Cardiac muscle cell (in vitro differentiated cells and primary cell): Measurements from ENCODE around the gene GMPR2. TPM values are rescaled to one million over a fixed set of nuclear protein-coding genes. Genes with fewer than 3 reads are reported as not detected.
A peak's percentile ranks its signal among the peaks of the same experiment; 100 is the strongest.

Source experiments
- DNase-seq, 2 donors: peaks; one replicate each; pipeline versions ENCODE4 v3.0.0 to v3.0.0-alpha.2; 2010 to 2017; ENCODE audit warnings: low read depth in 1 of 2, low spot score in 1 of 2
- H3K27ac ChIP-seq: fragments of 200-600 bp; sonication (generic); 2 replicates; pipeline ENCODE4 v1.5.1; 2016
- H3K27me3 ChIP-seq: fragments of 200-600 bp; sonication (generic); 2 replicates; pipeline ENCODE4 v1.6.0; 2016; ENCODE audit warnings: control low read depth
- H3K36me3 ChIP-seq: fragments of 200-600 bp; sonication (generic); 2 replicates; pipeline ENCODE4 v1.5.1; 2016; ENCODE audit warnings: control low read depth
- H3K4me1 ChIP-seq: fragments of 200-600 bp; sonication (generic); 2 replicates; pipeline ENCODE4 v1.8.1; 2017; ENCODE audit warnings: low read depth, mild to moderate bottlenecking, mixed run types
- H3K4me3 ChIP-seq: fragments of 200-600 bp; sonication (generic); 2 replicates; pipeline ENCODE4 v1.5.1; 2016; ENCODE audit warnings: mild to moderate bottlenecking
- H3K9me3 ChIP-seq: fragments of 200-600 bp; sonication (generic); 2 replicates; pipeline ENCODE4 v1.5.1; 2017; ENCODE audit warnings: low read depth, mild to moderate bottlenecking, control low read depth
- polyA plus RNA-seq: library from polyadenylated mRNA; unstranded; fragments of >200 nt; fragmentation: Nextera tagmentation; extraction: Ambion mirVana; gene quantifications from 2 replicates; pipeline ENCODE4 v1.2.1, GENCODE V29; 2016
- total RNA-seq: library from RNA; depleted of rRNA; stranded (reverse); fragments of >200 nt; gene quantifications from 2 replicates; pipeline ENCODE4 v1.2.3, GENCODE V29; 2016
- TF ChIP-seq, protein P1 (sequence below): IDR thresholded peaks from 2 replicates; pipeline ENCODE4 v1.5.1; 2012; ENCODE audit warnings: low read depth, mild to moderate bottlenecking, low read length

The GMPR2 gene
- total and polyA plus RNA-seq, 2 experiments from 2014 or later = 57.6 to 59.5 TPM

DNA sequence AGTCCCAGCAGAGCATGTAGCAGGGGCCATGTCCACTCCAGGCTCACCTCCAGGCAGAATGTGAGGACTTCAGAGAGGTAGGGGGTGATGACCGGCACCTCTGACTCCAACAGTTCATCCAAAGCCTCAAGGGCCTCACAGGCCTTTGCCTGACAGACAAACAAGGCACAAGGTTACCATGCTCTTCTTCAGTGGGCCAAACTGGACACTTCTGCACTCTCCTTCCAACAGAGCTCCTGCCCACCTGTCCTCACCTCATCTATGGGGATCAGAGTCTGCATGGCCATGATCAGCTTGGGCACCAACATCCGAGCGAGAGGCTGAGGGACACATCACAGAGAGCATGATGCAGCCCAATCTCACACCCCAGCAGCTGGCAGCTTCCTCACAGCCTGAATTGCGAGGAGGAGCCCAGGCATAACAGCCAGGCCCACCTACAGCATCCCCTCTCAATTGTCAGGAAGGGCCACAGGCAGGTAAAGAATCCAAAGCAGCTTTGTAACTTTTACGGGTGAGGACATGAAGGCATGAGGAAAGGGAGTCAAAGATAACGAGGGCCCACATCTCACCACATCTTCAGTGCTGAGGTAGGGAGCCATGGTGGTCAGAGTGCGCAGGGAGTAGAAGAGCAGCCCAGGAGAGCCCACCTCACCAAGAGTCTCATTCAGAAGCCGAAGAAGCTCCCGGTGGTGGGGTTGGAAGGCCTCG, 45.7 kb upstream of the GMPR2 start:
- Histone ChIP-seq H3K9me3 (no peaks in the 10 kb centered on the region), H3K27ac (no peak overlapping the region), H3K4me3 (no peak overlapping the region), H3K36me3 (peaks cover 21% of the 10 kb centered on the region), H3K4me1 (no peaks in the 10 kb centered on the region), H3K27me3 (no peaks in the 10 kb centered on the region)
- no peak for DNase-seq
- TF ChIP-seq, protein P1, sequence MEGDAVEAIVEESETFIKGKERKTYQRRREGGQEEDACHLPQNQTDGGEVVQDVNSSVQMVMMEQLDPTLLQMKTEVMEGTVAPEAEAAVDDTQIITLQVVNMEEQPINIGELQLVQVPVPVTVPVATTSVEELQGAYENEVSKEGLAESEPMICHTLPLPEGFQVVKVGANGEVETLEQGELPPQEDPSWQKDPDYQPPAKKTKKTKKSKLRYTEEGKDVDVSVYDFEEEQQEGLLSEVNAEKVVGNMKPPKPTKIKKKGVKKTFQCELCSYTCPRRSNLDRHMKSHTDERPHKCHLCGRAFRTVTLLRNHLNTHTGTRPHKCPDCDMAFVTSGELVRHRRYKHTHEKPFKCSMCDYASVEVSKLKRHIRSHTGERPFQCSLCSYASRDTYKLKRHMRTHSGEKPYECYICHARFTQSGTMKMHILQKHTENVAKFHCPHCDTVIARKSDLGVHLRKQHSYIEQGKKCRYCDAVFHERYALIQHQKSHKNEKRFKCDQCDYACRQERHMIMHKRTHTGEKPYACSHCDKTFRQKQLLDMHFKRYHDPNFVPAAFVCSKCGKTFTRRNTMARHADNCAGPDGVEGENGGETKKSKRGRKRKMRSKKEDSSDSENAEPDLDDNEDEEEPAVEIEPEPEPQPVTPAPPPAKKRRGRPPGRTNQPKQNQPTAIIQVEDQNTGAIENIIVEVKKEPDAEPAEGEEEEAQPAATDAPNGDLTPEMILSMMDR = no peak

DNA sequence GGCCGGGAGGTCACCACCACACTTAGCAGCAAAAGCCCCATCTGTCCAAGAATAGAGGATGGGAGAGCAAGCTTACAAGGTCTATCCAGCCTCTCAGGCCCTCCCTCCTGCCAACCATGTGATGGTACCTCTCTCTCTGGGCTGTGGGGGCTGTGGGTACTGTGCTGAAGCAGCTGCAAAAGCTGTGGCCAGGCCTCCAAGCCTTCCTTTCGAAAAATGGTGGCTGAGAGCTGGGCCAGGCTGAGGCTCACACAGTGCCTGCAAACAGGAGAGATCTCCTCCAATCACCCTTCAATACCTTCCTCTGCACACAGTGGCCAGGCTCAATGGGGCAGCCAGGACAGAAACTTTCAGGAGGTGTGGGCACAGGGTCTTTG, 45.2 kb upstream of the GMPR2 start:
- Histone ChIP-seq H3K4me3 (no peak overlapping the region), H3K4me1 (no peaks in the 10 kb centered on the region), H3K27me3 (no peaks in the 10 kb centered on the region), H3K9me3 (no peaks in the 10 kb centered on the region), H3K36me3 (peaks cover 25% of the 10 kb centered on the region), H3K27ac (peak overlapping the region; percentile 54)
- no peak for DNase-seq
- TF ChIP-seq, protein P1 = no peak

GRCh38 chr14:24188251-24189058, 44.3 kb upstream of the GMPR2 start, which contains the start of gene IPO4:
Gene IPO4 (minus strand): TSS chr14:24188816. CDS start chr14:24188787, 29 bp downstream.
- H3K36me3 ChIP-seq = peaks cover 20% of the 10 kb centered on the region
- TF ChIP-seq, protein P1 = no peak
- H3K4me1 ChIP-seq = no peaks in the 10 kb centered on the region
- H3K9me3 ChIP-seq = no peaks in the 10 kb centered on the region
- peak within 1 kb of the TSS; percentile 63 for H3K27ac ChIP-seq
- peak; percentile 98 to 99 for DNase-seq
- no peaks in the 10 kb centered on the region for H3K27me3 ChIP-seq
- peak within 1 kb of the TSS; percentile 51 for H3K4me3 ChIP-seq

DNA sequence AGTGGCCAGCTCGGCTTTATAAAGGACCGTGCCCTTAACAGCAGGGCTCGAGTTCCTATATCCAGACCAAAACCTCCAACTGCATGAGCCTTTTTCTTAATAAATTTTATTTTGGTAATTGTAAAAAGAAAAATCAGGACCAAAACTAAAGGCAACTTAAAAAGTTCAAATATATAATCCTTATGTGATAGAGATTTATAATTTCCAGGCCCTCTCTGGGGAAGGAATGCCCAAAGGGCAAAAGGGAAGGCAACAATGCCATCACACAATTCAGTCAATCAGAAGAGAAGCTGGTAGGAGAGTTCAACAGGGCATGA, 43.7 kb upstream of the GMPR2 start:
- H3K4me3 ChIP-seq = no peak overlapping the region
- H3K9me3 ChIP-seq = no peaks in the 10 kb centered on the region
- DNase-seq = no peak
- H3K36me3 ChIP-seq = peaks cover 20% of the 10 kb centered on the region
- no peaks in the 10 kb centered on the region for H3K4me1 ChIP-seq
- TF ChIP-seq, protein P1 = no peak
- H3K27me3 ChIP-seq = no peaks in the 10 kb centered on the region
- peak overlapping the region; percentile 63 for H3K27ac ChIP-seq

DNA sequence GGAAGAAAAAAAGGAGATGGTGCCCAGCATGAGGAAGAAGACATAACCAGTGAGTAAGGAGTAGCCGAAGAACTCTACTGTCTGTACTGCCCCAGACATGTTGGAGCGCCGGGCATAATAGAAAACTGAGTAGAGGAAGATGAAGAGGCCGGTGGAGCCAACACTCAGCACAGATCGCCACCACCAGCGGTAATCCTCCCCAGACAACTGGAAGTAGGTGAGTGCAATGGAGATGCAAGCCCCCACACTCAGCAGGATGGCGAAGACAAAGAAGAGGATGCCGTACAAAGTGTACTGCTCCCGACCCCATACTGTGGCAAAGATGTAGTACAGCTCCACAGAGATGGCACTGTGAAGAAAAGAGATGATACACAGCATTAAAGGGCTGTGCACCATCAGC, 43.3 kb upstream of the GMPR2 start:
- Histone ChIP-seq H3K4me3 (no peak overlapping the region), H3K4me1 (no peaks in the 10 kb centered on the region), H3K27ac (peak overlapping the region; percentile 63), H3K36me3 (peaks cover 20% of the 10 kb centered on the region), H3K9me3 (no peaks in the 10 kb centered on the region), H3K27me3 (no peaks in the 10 kb centered on the region)
- TF ChIP-seq, protein P1 = no peak
- no peak for DNase-seq
